ENCODE data around the gene BACE2. TPM values are rescaled to one million over a fixed set of nuclear protein-coding genes. Genes with fewer than 3 reads are reported as not detected.

Gene BACE2
- total RNA-seq, 2 experiments from 2014 or later = not detected

DNA sequence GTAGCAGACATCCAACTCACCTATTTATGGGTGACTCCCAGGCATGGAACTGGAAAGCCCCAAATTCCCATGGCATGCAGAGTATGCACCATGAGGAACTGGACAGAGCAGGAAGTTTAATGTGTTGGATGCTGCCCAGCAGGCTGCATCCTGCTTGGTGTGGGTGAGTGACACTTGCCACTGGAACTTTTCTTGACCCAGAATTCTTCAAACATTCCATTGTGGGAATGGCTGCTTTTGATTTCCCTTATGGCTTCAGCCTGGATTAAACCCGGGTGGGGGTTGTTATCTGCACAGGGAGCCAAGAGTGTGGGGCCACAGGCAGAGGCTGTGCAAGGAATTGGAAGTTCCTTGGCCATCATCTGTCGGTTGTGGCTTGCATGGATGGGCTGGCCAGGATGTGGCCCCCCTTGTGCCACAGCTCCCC is 26.9 kb upstream of the BACE2 start:
- intact Hi-C loops (cut with micrococcal nuclease; ENCODE audit: unreplicated experiment) = no loop called here
- Histone ChIP-seq H2AFZ (ENCODE audit: low read length) (no peak overlapping the region), H3K4me1 (ENCODE audit: insufficient read depth, low read length, poor library complexity, severe bottlenecking) (no peaks in the 10 kb centered on the region), H4K20me1 (ENCODE audit: insufficient read depth, low read length) (no peaks in the 10 kb centered on the region), H3K79me2 (ENCODE audit: insufficient read depth, low read depth, low read length) (no peaks in the 10 kb centered on the region), H3K9me2 (ENCODE audit: insufficient read depth, low read length) (no peaks in the 10 kb centered on the region), H3K36me3 (ENCODE audit: insufficient read depth, low read length) (no peaks in the 10 kb centered on the region), H3K9me3 (ENCODE audit: low read length) (no peaks in the 10 kb centered on the region), H3K4me2 (ENCODE audit: low read length) (no peak overlapping the region), H3K27ac (ENCODE audit: low read depth, low read length, poor library complexity, severe bottlenecking) (no peak overlapping the region), H3K4me3 (ENCODE audit: low read depth, low read length, poor library complexity, severe bottlenecking) (no peak overlapping the region)
- no TSS peak for BruUV-seq (replicated peaks)
- ChIA-PET CTCF (ENCODE audit: unreplicated experiment) (no interaction called here), POLR2A (no interaction called here)
- no peak for DNase-seq (ENCODE audit: low spot score)
- TF ChIP-seq, protein P1, sequence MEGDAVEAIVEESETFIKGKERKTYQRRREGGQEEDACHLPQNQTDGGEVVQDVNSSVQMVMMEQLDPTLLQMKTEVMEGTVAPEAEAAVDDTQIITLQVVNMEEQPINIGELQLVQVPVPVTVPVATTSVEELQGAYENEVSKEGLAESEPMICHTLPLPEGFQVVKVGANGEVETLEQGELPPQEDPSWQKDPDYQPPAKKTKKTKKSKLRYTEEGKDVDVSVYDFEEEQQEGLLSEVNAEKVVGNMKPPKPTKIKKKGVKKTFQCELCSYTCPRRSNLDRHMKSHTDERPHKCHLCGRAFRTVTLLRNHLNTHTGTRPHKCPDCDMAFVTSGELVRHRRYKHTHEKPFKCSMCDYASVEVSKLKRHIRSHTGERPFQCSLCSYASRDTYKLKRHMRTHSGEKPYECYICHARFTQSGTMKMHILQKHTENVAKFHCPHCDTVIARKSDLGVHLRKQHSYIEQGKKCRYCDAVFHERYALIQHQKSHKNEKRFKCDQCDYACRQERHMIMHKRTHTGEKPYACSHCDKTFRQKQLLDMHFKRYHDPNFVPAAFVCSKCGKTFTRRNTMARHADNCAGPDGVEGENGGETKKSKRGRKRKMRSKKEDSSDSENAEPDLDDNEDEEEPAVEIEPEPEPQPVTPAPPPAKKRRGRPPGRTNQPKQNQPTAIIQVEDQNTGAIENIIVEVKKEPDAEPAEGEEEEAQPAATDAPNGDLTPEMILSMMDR (conservative IDR thresholded peaks at IDR 0.05; ENCODE audit: low read length) = no peak
- TF ChIP-seq EZH2phosphoT487 (IDR thresholded peaks at IDR 0.05; ENCODE audit: borderline replicate concordance, low read depth, low read length) = no peak

DNA sequence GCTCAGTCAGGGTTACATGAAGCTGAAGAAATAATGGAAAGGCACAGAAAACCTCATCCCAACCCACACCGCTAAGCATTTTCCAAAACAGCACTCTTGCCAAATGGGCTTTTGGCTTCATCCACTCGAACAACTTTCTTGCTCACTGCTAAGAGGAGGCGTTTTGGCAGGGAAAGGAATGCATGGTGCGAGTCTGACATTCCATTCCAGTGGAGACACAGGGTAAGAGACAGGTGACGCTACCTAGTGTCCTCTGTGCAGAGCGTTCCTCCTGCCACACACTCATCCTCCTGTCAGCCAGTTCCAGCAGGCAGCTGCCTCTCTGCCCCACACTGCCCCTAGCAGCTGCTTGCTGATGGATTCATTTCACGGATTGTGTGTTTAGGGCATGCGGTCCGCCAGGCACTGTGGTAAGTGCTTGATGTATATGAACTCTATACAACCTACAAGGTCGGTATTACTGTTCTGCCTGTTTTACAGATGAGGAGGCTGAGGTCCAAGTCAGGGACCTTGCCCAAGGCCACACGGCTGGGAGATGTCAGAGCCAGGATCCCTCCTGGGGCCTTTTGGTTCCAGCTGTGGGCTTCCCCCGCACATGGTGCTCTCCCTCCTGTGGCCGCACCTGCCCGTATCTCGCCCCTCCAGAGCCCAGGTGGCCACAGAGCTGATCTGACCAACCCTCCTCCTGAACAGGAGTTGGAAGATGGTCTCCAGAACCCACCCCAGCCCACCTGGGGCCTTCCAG is 25.7 kb upstream of the BACE2 start:
- DNase-seq (ENCODE audit: low spot score) = no peak
- intact Hi-C loops (cut with micrococcal nuclease; ENCODE audit: unreplicated experiment) = no loop called here
- Histone ChIP-seq H3K79me2 (ENCODE audit: insufficient read depth, low read depth, low read length) (no peaks in the 10 kb centered on the region), H3K4me1 (ENCODE audit: insufficient read depth, low read length, poor library complexity, severe bottlenecking) (no peaks in the 10 kb centered on the region), H3K4me2 (ENCODE audit: low read length) (no peak overlapping the region), H2AFZ (ENCODE audit: low read length) (no peak overlapping the region), H3K9me2 (ENCODE audit: insufficient read depth, low read length) (no peaks in the 10 kb centered on the region), H3K36me3 (ENCODE audit: insufficient read depth, low read length) (no peaks in the 10 kb centered on the region), H3K9me3 (ENCODE audit: low read length) (no peaks in the 10 kb centered on the region), H4K20me1 (ENCODE audit: insufficient read depth, low read length) (no peaks in the 10 kb centered on the region), H3K27ac (ENCODE audit: low read depth, low read length, poor library complexity, severe bottlenecking) (no peak overlapping the region), H3K4me3 (ENCODE audit: low read depth, low read length, poor library complexity, severe bottlenecking) (no peak overlapping the region)
- BruUV-seq (replicated peaks) = no TSS peak
- ChIA-PET POLR2A (no interaction called here), CTCF (ENCODE audit: unreplicated experiment) (no interaction called here)
- TF ChIP-seq, protein P1 (conservative IDR thresholded peaks at IDR 0.05; ENCODE audit: low read length) = no peak
- TF ChIP-seq EZH2phosphoT487 (IDR thresholded peaks at IDR 0.05; ENCODE audit: borderline replicate concordance, low read depth, low read length) = no peak

DNA sequence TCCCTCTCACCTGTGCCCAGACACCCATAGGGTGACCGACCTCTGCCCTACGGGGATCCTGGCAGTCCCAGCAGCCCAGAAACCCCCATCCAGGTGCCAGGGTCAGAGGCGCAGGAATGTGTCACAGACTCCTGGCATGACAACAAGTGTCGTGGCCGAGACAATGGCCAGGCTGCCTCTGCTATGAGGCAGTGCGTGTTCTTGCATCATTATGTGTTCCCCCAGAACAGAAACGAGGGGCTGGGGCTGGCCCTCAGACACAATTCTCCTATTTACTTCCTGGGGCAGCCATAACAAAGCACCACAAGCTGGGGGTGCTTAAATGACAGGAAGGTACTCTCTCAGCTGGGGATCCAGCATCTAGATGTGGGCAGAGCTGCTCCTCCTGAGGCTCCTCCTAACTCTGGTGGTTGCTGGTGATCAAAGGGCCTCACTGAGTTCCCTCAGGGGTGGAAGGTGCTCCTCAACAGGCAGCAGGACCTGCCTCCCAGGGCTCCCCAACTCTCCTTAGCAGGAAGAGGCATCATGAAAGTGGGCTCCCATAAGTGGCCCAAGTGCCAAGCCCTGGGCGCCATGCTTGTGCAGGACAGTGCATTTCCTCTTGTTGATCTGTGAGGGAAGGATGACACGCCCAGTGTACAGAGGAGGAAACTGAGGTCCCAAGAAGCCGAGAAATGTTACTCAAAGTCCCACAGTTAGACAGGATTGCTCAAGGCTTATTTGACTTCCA is 24.2 kb upstream of the BACE2 start:
- no peaks in the 10 kb centered on the region for H3K36me3 ChIP-seq (ENCODE audit: insufficient read depth, low read length)
- no peaks in the 10 kb centered on the region for H3K9me3 ChIP-seq (ENCODE audit: low read length)
- H3K79me2 ChIP-seq (ENCODE audit: insufficient read depth, low read depth, low read length) = no peaks in the 10 kb centered on the region
- BruUV-seq (replicated peaks) = no TSS peak
- CTCF ChIA-PET (ENCODE audit: unreplicated experiment) = no interaction called here
- H3K4me3 ChIP-seq (ENCODE audit: low read depth, low read length, poor library complexity, severe bottlenecking) = no peak overlapping the region
- H2AFZ ChIP-seq (ENCODE audit: low read length) = no peak overlapping the region
- no peaks in the 10 kb centered on the region for H3K4me1 ChIP-seq (ENCODE audit: insufficient read depth, low read length, poor library complexity, severe bottlenecking)
- TF ChIP-seq EZH2phosphoT487 (IDR thresholded peaks at IDR 0.05; ENCODE audit: borderline replicate concordance, low read depth, low read length) = no peak
- TF ChIP-seq, protein P1 (conservative IDR thresholded peaks at IDR 0.05; ENCODE audit: low read length) = no peak
- H4K20me1 ChIP-seq (ENCODE audit: insufficient read depth, low read length) = no peaks in the 10 kb centered on the region
- no peak for DNase-seq (ENCODE audit: low spot score)
- H3K9me2 ChIP-seq (ENCODE audit: insufficient read depth, low read length) = no peaks in the 10 kb centered on the region
- H3K27ac ChIP-seq (ENCODE audit: low read depth, low read length, poor library complexity, severe bottlenecking) = no peak overlapping the region
- POLR2A ChIA-PET = no interaction called here
- intact Hi-C loops (cut with micrococcal nuclease; ENCODE audit: unreplicated experiment) = no loop called here
- H3K4me2 ChIP-seq (ENCODE audit: low read length) = no peak overlapping the region

Data from OCI-LY7 (cell line).